Stimulated activated CD8-positive, alpha-beta memory T cell treated with anti-CD3 and anti-CD28 coated beads, Interleukin-15, amount 100 ng/mL, for 24 hours (primary cell): ENCODE results near the gene KIAA0825.
"Not testable (repeated sequence)": the region's sequence is repeated elsewhere in the genome, so short reads cannot be mapped to it uniquely, and the experiment has no call there.

Source experiments
- DNase-seq: peaks from one replicate; pipeline ENCODE4 v3.0.0-alpha.2; 2020; ENCODE audit warnings: low read depth

KIAA0825 gene

DNA sequence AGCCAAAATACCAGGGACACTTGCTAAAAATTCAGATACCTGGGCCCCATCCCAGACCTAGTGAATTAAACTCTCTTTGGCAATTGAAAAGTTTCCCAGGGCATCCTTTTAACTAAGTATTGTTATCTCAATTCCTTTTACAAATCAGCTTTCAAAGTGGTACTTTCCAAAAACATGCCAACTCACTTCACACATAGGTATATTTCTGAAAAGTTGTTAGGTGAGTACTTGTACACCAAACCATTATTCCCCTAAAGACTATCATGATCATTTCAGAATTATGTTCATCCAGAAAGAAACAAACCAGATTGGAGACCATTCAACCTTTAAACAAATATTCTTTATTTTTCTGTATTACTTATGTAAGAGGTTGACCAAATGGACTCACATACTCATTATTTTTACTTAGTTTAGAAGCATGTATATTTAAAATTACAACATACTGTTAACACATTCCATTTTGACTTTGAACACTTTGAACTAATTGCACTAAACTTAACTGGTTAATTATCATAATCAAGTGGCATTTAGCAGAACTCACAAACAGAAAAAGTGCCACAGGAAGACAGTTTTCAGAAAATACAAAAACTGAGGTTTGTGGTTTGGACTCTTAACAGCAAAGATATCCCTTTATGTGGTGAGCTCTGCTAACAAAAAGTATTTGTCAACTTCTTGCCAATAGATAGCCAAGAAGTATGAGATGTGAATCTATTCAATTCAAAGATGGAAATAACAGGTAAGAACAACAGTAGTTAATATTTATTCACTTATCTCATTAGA lies 40.7 kb downstream of the KIAA0825 start:
- no peak for DNase-seq

DNA sequence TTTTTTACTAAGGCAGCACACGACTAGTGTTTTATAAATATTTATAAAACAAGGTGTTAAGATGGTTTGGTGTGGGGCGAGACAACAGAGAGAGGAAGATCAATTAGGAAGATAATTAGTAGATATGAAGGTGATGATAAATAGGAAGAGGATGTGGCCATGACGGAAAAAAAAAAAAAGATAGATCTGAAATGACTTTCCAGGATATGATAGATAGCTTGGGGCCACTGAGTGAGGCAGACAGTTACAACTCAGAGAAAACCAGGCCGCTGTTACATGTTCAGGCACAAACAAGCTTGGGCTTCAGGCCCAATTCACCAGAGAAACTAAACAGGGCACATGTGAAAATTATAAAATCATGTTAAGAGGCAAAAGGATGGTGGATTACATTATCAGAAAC lies 43.2 kb downstream of the KIAA0825 start:
- no peak for DNase-seq

DNA sequence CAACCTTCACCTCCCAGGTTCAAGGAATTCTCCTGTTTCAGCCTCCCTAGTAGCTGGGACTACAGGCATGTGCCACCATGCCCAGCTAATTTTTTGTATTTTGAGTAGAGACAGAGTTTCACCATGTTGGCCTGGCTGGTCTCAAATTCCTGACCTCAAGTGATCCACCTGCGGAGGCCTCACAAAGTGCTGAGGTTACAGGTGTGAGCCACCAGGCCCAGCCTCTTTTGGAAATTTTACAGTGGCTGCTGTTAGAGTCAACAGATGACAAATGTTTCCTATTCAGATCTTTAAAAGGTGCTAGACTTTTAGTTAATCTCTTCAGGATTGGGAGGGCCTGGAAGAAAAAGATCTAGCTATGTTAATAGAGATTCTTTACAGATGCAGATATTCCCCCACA lies 45.1 kb downstream of the KIAA0825 start:
- DNase-seq = not testable (repeated sequence)

DNA sequence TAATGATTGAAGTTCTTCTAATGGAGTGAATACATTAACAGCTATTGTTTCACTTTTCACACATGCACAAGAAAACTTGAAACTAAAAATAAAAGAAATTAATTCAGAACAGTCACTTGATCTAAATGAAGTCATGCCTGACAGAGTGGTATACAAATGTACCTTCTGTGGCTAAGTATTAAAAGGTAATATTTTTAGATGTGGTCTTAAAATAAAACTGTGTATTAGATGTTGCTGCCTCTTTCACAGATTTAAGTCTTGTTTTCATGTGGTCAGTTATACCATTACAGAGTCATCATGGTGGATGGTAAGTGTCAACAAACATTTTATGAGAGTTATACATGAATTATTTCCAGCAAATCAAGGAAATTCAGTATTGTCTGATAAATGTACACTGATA lies 47.0 kb downstream of the KIAA0825 start:
- no peak for DNase-seq

DNA sequence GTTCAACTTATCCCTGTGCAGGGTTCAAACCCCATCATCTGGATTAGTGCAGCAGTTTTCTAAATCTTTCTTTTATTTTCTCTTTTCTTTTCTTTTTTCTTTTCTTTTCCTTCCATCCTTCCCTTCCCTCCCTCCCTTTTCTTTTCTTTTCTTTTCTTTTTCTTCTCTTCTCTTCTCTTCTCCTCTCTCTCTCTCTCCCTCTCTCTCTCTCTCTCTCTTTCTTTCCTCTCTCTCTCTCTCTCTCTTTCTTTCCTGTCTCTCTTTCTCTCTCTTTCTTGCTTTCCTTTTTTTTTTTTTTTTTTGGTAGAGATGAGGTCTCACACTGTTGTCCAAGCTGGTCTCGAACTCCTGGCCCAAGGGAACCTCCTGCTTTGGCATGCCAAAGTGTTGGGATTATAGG lies 53.6 kb downstream of the KIAA0825 start:
- DNase-seq = no peak

DNA sequence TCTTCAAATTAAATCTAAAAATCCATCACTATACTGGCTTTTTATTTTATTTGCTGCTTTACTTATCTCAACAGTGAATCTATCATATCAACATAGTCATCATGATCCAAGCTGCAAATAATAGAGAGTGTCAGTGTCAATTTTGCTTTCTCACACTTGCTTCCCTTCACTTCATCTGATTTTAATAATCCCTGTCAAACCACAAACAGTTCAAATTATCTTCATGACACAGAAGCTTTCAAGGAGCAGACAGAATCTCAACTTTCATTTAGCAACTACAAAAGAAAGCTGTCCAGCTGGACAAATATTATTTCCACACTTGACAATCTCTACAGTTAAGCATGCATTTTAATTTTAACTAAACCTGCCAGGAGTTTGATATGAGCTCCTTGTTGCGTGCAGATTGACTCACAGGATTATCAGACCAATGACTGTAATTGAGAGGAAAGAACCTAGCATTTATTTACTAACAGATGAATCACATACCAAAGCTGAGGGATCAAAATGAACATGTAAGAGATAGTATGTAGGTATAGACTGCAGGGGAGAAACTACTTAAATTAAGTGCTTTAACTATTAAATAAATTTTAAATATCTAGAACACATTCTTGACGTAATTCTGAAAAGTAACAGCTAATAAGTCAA lies 56.0 kb downstream of the KIAA0825 start:
- no peak for DNase-seq

DNA sequence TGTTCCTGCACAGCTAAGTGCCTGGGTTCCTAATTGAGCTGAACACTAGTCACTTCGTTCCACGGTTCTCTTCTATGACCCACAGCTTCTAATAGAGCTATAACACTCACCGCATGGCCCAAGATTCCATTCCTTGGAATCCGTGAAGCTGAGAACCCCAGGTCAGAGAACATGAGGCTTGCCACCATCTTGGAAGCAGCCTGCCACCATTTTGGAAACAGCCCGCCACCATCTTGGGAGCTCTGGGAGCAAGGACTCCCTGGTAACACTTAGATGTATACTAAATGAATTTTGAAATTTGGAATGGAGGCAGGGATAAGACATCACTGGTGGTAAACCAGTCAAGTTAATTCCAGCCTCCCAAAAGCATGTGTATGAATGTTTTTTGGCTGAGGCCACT lies 60.4 kb downstream of the KIAA0825 start:
- DNase-seq = no peak

DNA sequence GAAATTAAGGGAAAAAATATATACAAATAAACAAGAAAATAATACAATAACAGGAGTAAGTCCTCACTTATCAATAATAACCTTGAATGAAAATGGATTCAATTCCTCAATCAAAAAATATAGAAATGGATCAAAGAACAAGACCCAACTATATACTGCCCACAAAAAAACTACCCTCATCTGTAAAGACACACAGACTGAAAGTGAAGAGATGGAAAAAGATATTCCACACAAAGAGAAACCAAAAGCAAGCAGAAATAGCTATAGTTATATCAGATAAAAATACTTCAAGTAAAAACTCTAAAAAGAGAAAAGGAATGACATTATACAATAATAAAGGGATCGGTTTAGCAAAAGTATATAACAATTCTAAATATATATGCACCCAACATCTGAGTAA lies 66.5 kb downstream of the KIAA0825 start:
- no peak for DNase-seq

DNA sequence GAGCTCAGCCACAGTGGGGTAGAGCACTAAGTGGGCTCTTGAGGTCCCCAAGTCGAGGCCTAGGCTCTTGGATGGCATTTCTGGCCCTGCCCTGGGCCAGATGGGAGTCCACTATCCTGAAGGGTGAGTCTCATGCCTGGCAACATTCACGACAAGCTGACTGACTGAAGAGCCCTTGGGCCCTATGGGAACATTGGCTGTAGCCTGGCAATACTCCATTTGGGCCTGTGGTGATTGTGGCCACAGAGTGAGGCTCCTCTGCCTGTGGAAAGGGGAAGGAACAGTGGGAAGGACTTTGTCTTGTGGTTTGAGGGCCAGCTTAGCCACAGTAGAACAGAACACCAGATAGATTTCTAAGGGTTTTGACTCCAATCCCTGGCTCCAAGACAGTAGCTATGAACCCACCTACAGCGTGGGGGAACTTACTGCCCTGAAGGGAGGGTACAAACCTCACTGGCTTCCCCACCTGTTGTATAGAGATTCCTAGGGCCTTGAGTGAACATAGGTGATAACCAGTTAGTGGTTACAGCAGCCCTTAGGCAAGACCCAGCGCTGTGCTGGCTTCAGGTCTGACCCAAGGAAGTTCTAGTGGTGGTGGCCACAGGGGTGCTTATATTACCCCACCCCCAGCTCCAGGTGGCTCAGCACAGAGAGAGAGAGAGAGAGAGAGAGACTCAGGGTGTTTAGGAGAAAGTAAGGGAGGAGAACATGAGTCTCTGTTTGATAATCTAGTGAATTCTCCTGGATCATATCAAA lies 72.4 kb downstream of the KIAA0825 start:
- no peak for DNase-seq

DNA sequence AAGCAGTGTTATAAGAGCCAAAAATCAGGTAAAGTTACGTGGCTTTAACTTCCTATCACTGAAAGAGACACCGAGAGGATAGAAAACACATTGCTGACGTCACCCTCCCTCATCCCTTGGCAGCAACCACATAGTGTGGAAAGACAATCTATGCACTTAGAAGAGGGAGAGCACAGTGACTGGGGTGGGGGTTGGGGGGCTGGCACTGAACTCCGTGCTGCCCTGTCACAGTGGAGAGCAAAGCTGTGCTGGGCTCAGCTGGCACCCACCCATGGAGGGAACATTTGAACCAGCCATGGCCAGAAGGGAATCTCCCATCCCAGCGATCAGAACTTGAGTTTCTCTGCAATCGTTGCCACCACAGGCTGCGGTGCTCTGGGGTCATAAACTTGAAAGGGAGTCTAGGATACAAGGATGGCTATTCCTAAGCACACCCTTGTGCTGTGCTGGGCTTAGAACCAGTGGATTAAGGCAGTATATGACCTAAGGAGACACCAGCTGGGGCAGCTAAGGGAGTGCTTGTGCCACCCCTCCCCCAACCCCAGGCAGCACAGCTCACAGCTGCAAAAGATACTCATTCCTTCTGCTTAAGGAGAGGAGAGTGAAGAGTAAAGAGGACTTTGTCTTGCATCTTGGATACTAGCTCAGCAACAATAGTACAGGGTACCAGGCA lies 73.4 kb downstream of the KIAA0825 start:
- DNase-seq = no peak

DNA sequence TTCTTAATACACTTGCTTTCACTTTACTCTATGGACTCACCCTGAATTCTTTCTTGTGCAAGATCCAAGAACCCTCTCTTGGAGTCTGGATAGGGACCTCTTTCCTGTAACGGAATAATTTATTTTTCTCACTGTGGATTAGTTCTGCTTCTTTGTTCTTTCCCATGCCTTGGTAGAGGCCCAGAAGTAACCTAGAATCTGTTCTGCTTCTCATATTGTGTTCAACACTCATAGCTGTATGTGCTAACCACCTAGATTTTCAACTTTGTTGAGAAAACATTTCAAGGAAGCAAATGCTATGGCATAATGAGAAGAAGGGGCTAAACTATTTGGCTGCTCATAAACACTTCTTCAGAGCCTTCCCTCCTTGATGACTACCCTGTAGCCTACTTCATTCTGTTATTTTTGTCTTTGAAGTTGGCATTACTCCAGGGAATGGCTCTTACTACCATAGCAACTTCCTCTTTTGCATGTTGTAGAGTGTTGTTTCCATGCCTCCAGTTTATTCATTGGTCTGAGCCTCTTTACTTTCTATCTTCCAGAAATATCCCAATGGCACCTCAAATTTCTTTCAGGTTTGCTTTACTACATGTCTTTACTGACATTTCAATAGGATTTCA lies 74.3 kb downstream of the KIAA0825 start:
- no peak for DNase-seq

DNA sequence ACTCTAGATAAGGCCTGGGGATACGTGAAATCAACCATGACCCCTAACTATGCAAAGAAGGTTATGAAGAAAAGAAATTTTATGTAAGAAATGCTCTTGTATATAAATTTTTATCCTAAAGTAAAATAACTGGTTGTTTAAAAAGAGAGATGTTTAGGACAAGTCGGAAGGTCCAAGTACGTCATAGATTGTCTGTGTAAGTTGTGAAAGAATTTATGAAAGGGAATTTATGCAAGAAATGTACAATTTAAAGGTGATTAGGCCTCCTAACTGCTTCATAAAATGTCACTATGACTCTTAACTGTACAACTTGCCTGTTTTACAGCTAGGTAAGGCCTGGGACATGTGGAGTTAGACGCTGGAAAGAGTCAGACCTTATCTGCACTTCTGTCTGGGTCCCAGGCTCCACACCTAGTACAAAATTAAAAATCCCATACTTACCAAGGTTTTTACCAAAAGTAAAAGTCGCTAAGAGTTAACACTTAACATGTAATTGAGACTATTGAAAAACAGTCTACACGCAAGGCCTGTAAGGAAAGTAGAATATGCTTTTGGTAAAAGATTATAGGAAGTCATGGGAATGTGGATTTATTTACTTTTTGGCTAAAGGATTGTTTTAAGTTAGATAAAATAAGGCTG lies 77.4 kb downstream of the KIAA0825 start:
- DNase-seq = no peak

DNA sequence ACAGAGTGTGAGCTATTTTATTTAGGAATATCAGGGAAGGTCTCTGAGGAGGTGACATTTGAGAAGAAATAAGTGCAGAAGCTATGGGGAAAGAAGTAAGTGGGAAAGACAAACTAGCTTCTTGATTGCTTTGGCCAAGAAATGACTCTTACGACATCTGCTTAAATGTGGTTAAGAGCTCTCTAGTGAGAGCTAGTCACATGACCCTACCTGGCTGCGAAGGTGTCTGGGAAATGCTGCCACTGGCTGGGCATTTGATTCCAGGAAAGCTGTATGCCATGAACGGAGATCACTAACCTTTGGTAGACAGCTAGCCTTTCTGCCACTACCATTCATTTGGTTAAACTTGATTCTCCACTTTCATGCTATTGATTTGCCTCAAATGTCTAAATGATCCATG lies 80.1 kb downstream of the KIAA0825 start:
- no peak for DNase-seq

DNA sequence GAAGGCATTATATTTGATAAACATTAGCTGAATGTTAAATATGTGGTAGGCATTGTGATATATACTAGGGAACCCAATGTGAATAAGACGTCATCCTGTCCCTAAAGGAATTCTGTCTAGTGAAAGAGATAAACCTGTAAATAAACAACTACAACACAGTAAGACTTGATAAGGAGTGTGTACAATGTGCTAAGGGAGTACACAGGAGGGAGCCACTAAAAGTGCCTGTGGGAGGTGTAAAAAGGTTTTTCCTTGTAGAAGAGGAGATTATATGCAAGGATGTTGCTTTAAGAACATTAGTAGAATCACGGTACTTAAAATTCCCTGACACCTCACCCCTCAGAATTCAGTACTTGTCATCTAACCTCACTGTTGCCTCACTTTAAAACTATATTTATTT lies 91.7 kb downstream of the KIAA0825 start:
- DNase-seq = no peak

DNA sequence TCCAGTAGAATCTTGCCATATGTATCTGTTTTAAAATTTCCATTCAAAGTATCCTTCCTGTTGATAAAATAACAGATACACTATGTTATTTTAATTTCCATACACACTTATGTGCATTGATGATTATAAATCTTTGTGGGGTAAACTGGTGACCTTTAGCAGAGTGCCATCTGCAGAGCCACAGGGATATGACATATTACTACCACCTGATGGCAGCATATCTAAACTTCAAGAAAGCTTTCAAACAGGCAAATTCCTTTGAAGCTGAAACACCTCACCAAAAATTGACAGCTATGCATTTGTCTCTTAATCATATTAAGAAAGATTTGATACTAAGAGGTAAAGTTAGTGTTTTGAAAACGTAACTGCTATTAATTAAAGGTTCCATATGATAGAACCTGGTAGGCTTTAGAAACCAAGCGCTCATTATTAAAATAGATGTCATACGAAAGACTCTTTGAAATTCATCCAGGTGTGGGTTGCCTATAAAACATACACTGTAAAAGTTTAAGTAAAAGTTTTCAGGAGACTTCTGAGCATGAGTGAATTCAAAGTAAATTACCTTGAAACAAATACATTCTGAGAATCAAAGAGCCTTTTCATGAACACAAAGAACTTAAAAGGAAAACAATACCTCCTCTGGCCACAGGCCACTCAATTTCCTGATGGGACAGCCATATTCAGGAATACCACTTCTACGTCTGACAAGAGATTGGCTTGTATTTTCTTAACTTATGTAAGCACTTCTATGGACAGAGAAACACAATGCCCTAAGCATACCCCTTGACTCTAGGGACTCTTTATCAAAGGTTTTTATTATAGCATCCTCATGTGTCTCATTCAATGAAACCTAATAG lies 93.3 kb downstream of the KIAA0825 start:
- DNase-seq = no peak

DNA sequence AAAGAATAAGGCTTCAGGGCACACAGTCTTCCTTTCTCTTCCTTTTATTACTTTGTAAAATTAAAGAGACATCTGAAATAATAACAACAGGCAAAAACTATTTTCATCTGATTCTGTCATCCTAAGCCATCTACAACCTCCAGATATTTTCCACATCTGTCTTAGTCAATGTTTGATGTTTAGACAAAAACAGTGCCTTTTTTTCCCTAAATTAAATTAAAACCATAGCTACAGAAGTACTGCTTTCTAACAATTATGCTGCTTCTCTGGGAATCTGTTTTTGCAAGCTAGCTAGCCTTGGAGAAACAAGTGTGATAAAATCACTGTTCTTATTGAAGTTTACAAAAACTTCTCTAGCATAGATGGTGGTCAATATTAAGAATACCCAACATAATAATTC lies 95.4 kb downstream of the KIAA0825 start:
- no peak for DNase-seq

DNA sequence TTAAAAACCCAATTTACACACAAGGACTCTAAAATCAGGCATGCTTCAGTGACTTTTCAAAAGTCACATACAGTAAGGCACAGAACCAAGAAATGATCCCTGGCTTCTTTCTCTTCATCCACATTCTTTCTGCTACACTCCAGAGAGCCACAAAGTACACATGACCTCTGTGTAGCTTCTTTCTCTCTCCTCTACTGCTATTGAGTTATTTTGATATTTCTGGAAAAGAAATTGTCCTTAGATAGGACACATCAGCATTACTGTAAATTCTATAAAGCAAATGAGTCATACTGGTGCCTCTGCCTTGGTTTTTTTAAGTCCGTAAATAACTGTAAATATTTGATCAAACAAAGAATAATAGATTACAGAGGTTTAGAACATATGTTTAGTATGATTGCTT lies 96.3 kb downstream of the KIAA0825 start:
- no peak for DNase-seq

DNA sequence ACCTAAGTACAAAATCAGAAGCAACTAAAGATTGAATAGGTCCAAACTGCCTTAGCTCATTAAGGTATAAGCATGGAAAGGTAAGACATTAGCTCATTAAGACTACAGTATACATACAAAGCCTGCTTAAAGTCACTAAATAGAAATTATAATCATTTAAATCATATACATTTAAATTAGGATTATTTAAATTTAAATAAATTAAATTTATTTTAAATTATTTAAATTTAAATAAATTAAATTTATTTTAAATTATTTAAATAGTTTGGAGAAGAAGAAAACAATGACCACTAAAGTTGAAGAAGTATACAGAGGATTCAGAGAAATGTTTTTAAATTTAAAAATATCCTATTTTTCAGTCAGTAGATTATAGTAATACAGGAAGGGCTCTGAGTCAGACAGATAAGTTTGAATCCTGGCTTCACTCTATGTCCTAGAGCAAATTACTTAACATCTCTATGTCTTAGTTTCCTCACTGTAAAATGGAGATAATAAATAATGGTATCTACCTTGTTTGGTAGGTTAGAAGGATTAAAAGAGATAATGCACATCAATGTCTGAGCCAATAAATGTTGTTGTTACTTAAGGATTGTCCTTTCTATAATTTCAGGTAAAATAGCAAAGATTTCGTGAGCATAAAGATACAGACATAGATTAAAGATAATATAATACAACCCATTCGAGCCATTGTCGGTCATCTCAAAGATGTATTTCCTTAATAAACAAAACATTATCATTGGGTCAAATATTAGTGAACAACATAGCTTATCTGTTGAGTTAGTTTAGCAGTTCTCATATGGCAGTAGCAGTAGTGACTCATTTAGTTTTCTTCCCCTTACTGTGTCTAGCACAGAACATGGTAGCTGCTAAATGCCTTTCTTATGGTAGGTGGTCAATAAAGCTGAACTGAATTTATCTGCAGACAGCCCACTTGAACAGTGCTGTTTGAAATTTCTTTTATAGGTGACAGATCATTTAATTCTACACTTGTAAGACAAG lies 100.6 kb downstream of the KIAA0825 start:
- DNase-seq = no peak

DNA sequence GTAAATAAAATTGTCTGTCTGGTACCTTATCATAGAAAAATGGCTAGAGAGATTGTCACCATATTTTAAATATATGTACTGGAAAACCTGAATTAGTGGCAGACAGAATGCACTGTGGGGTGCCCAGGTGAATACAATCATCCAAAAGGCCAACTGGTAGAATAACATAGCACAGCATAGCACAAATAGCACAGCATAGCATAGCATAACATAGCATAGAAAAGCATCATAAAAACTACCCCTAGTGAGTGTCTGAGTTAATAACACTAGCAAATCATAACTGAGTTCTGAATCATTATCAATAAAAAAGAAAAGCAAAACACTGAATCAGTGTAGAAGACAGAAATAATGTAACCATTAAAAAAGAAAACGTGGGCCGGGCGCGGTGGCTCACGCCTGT lies 102.3 kb downstream of the KIAA0825 start:
- DNase-seq = no peak
